ENCODE results near the gene PTPRN2. TPM values are rescaled to one million over a fixed set of nuclear protein-coding genes. Genes with fewer than 3 reads are reported as not detected.

PTPRN2 gene
- polyA plus RNA-seq, 2 donors = 0.37 to 0.40 TPM

DNA sequence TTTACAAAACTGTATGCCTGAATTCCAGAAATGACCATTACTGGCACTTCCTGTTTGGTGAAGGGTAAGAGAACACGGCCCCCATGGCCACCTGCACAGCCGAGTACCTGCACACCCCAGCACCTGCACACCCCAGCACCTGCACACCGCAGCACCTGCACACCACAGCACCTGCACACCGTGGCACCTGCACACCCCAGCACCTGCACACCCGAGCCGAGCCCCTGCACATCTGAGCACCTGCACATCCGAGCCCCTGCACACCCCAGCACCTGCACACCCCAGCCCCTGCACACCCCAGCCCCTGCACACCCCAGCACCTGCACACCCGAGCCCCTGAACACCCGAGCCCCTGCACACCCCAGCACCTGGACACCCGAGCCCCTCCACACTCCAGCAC lies 1007.3 kb downstream of the PTPRN2 start:
- WGBS, 2 donors = 71 to 76% methylated on average over 10 of the region's 10 CpGs
- no peaks in the 10 kb centered on the region for H3K27me3 ChIP-seq (ENCODE audit: control insufficient read depth in 1 of 2, insufficient read depth in 2 of 2, low read length in 2 of 2)
- no peaks in the 10 kb centered on the region for H3K36me3 ChIP-seq (ENCODE audit: control insufficient read depth in 2 of 2, insufficient read depth in 2 of 2, low read length in 1 of 2)
- no peaks in the 10 kb centered on the region for H3K9me3 ChIP-seq (ENCODE audit: control insufficient read depth in 2 of 2, insufficient read depth in 1 of 2, low read depth in 1 of 2, low read length in 1 of 2)
- no peaks in the 10 kb centered on the region for H3K4me1 ChIP-seq (ENCODE audit: control insufficient read depth in 2 of 2, insufficient read depth in 2 of 2, low read length in 1 of 2)
- H3K27ac ChIP-seq (ENCODE audit: low read depth in 2 of 2, low read length in 1 of 2) = no peak overlapping the region
- no peak overlapping the region for H3K4me3 ChIP-seq (ENCODE audit: low read depth in 1 of 2, low read length in 2 of 2)

DNA sequence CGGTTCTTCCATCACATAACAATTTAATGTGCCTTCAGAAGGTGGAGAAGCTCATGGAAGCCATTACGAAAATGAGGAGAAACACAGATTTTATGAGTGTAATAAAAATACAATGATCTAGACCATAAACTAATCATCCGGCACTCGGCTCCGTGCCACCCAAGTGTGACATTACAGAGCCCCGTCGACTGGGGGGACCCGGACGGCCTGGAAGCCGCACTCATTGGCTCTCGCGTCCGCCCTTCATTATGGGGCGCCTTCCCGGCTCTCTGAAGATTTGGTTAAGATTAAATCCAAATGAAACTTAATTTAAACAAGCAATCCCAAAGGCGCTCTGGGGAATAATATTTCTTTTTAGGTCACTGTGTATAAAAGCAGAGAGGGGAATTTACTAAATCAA lies 1008.2 kb downstream of the PTPRN2 start:
- no peak overlapping the region for H3K4me3 ChIP-seq (ENCODE audit: low read depth in 1 of 2, low read length in 2 of 2)
- WGBS, 2 donors = 84 to 86% methylated on average over 16 of the region's 16 CpGs
- no peaks in the 10 kb centered on the region for H3K27me3 ChIP-seq (ENCODE audit: control insufficient read depth in 1 of 2, insufficient read depth in 2 of 2, low read length in 2 of 2)
- H3K27ac ChIP-seq (ENCODE audit: low read depth in 2 of 2, low read length in 1 of 2) = no peak overlapping the region
- H3K9me3 ChIP-seq (ENCODE audit: control insufficient read depth in 2 of 2, insufficient read depth in 1 of 2, low read depth in 1 of 2, low read length in 1 of 2) = no peaks in the 10 kb centered on the region
- no peaks in the 10 kb centered on the region for H3K36me3 ChIP-seq (ENCODE audit: control insufficient read depth in 2 of 2, insufficient read depth in 2 of 2, low read length in 1 of 2)
- H3K4me1 ChIP-seq (ENCODE audit: control insufficient read depth in 2 of 2, insufficient read depth in 2 of 2, low read length in 1 of 2) = no peaks in the 10 kb centered on the region

DNA sequence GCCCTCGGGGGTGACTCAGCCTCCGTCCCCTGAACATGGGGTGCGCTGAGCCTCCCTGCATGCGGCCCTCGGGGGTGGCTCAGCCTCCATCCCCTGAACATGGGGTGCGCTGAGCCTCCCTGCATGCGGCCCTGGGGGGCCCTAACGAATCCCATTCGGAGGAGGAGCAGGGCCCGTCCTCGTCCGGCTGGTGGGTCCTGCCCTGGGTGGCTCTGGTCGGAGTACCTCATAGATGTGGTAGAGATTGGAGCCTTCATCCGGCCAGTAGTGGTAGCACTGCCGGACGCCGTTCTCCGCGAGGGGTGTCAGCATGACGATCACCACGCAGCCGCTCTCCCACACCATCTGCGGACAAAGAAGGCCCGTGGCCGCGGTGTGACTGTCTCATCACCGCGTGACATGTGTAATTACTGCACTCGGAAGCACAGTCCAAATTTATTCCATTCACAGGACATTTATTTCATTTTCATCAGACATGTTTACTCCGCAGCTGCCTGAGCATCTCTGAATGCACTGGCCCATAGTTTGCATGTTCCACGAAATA lies 1009.8 kb downstream of the PTPRN2 start:
- no peak overlapping the region for H3K4me3 ChIP-seq (ENCODE audit: low read depth in 1 of 2, low read length in 2 of 2)
- no peaks in the 10 kb centered on the region for H3K4me1 ChIP-seq (ENCODE audit: control insufficient read depth in 2 of 2, insufficient read depth in 2 of 2, low read length in 1 of 2)
- 90 to 92% methylated on average over 31 of the region's 31 CpGs for WGBS, 2 donors
- H3K36me3 ChIP-seq (ENCODE audit: control insufficient read depth in 2 of 2, insufficient read depth in 2 of 2, low read length in 1 of 2) = no peaks in the 10 kb centered on the region
- H3K9me3 ChIP-seq (ENCODE audit: control insufficient read depth in 2 of 2, insufficient read depth in 1 of 2, low read depth in 1 of 2, low read length in 1 of 2) = no peaks in the 10 kb centered on the region
- H3K27ac ChIP-seq (ENCODE audit: low read depth in 2 of 2, low read length in 1 of 2) = no peak overlapping the region
- H3K27me3 ChIP-seq (ENCODE audit: control insufficient read depth in 1 of 2, insufficient read depth in 2 of 2, low read length in 2 of 2) = no peaks in the 10 kb centered on the region

DNA sequence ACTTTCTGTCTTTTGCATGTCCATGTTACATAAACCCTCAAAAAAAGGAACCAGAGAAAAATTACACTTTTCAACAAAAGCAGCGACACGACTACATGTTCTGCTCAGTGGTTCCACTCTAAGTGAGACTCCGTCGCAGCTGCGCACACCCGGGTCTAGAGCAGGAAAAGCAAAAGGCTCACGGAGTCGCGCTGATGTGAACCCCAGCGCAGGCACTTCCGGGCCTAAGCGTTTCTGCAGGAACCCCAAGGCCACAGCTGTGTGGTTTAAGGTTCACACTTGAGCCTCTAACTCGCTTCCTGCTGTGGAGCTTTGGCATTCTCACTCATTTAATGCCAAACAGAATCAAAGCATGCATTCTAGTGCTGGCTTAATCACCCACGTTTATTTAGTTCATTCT lies 1010.6 kb downstream of the PTPRN2 start:
- H3K27me3 ChIP-seq (ENCODE audit: control insufficient read depth in 1 of 2, insufficient read depth in 2 of 2, low read length in 2 of 2) = no peaks in the 10 kb centered on the region
- H3K27ac ChIP-seq (ENCODE audit: low read depth in 2 of 2, low read length in 1 of 2) = no peak overlapping the region
- H3K9me3 ChIP-seq (ENCODE audit: control insufficient read depth in 2 of 2, insufficient read depth in 1 of 2, low read depth in 1 of 2, low read length in 1 of 2) = no peaks in the 10 kb centered on the region
- H3K36me3 ChIP-seq (ENCODE audit: control insufficient read depth in 2 of 2, insufficient read depth in 2 of 2, low read length in 1 of 2) = no peaks in the 10 kb centered on the region
- no peak overlapping the region for H3K4me3 ChIP-seq (ENCODE audit: low read depth in 1 of 2, low read length in 2 of 2)
- WGBS, 2 donors = 85% methylated on average over 14 of the region's 14 CpGs
- H3K4me1 ChIP-seq (ENCODE audit: control insufficient read depth in 2 of 2, insufficient read depth in 2 of 2, low read length in 1 of 2) = no peaks in the 10 kb centered on the region

DNA sequence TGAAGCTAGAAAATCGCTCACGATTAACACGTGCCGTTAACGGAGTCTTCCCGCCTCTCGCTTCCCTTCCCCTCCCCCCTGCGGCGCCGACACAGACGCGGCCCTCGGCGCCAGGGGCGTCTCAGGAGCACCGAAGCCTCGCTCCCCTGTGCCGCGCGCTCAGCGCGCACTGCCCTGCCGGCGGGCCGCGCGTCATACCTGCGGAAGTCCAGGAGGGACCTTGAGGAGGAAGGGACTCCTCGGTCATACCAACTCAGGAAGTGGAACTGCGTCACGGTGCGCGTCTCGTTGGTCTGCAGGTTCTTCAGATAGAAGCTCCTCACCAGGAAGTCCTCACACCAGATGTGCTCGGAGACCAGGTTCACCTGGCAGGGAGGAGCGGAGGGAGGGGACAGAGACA lies 1011.2 kb downstream of the PTPRN2 start:
- Histone ChIP-seq H3K27ac (ENCODE audit: low read depth in 2 of 2, low read length in 1 of 2) (no peak overlapping the region), H3K4me1 (ENCODE audit: control insufficient read depth in 2 of 2, insufficient read depth in 2 of 2, low read length in 1 of 2) (no peaks in the 10 kb centered on the region), H3K9me3 (ENCODE audit: control insufficient read depth in 2 of 2, insufficient read depth in 1 of 2, low read depth in 1 of 2, low read length in 1 of 2) (no peaks in the 10 kb centered on the region), H3K4me3 (ENCODE audit: low read depth in 1 of 2, low read length in 2 of 2) (peak overlapping the region in 1 of 2 donors; percentile 20), H3K27me3 (ENCODE audit: control insufficient read depth in 1 of 2, insufficient read depth in 2 of 2, low read length in 2 of 2) (no peaks in the 10 kb centered on the region), H3K36me3 (ENCODE audit: control insufficient read depth in 2 of 2, insufficient read depth in 2 of 2, low read length in 1 of 2) (no peaks in the 10 kb centered on the region)
- 49 to 50% methylated on average over 36 of the region's 36 CpGs for WGBS, 2 donors

DNA sequence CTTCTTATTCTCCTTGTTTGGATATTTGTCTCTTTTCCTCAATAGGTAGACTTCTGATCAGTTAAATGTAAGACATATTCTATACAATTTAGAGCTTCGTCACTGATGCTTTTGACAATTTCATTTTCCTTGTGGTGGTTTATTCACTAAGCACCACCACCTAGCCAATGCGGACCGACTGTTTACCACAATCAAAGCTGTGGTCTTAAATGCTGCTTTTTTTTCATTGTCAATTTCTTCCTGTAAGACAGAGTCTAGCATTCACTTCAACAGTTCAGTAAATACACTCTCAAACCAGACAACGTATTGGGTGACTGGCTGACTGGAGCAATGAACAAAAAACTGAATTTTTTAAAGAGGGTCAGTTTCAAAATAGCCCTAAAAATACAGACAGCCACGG lies 1011.8 kb downstream of the PTPRN2 start:
- Histone ChIP-seq H3K27me3 (ENCODE audit: control insufficient read depth in 1 of 2, insufficient read depth in 2 of 2, low read length in 2 of 2) (no peaks in the 10 kb centered on the region), H3K4me3 (ENCODE audit: low read depth in 1 of 2, low read length in 2 of 2) (no peak overlapping the region)
- 76 to 83% methylated on average over 5 of the region's 5 CpGs for WGBS, 2 donors

DNA sequence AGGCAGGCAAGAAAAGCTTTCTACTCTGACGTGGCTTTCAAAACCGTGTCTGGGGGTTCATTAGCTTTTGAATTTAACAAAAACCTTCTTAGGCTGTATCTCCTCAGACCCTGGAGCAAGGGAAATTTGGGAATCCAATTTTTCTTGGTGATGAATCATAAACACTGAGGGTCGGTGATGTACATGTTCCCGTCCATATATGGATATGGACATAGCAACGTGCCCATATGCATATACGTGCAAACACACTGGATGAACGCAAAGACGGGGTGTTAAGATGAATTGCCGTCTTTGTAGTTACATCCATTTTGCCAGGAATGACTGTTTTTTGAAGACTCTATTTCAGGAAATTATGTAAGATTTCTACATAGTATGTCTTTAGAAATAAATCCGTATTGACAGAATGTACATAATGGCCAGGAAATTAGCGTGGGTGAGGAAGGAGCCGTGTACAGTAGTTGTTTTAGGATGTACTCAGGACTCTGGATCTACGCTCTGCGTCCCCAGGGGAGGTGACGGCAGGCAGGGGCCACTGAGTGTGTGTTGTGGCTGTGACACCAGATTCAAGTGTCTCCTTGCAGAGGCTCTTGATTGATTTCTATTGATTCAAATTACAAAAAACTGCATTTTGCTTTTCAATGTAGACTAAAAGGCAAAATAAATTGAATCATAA lies 1012.6 kb downstream of the PTPRN2 start:
- WGBS, 2 donors = 83 to 88% methylated on average over 15 of the region's 15 CpGs
- H3K27ac ChIP-seq (ENCODE audit: low read depth in 2 of 2, low read length in 1 of 2) = no peak overlapping the region
- H3K4me1 ChIP-seq (ENCODE audit: control insufficient read depth in 2 of 2, insufficient read depth in 2 of 2, low read length in 1 of 2) = no peaks in the 10 kb centered on the region
- no peak overlapping the region for H3K4me3 ChIP-seq (ENCODE audit: low read depth in 1 of 2, low read length in 2 of 2)
- no peaks in the 10 kb centered on the region for H3K36me3 ChIP-seq (ENCODE audit: control insufficient read depth in 2 of 2, insufficient read depth in 2 of 2, low read length in 1 of 2)
- H3K9me3 ChIP-seq (ENCODE audit: control insufficient read depth in 2 of 2, insufficient read depth in 1 of 2, low read depth in 1 of 2, low read length in 1 of 2) = no peaks in the 10 kb centered on the region
- no peaks in the 10 kb centered on the region for H3K27me3 ChIP-seq (ENCODE audit: control insufficient read depth in 1 of 2, insufficient read depth in 2 of 2, low read length in 2 of 2)

More for the DNA sequence above, 1011.8 kb downstream of the PTPRN2 start:
- Histone ChIP-seq H3K27ac (ENCODE audit: low read depth in 2 of 2, low read length in 1 of 2) (no peak overlapping the region), H3K4me1 (ENCODE audit: control insufficient read depth in 2 of 2, insufficient read depth in 2 of 2, low read length in 1 of 2) (no peaks in the 10 kb centered on the region), H3K36me3 (ENCODE audit: control insufficient read depth in 2 of 2, insufficient read depth in 2 of 2, low read length in 1 of 2) (no peaks in the 10 kb centered on the region), H3K9me3 (ENCODE audit: control insufficient read depth in 2 of 2, insufficient read depth in 1 of 2, low read depth in 1 of 2, low read length in 1 of 2) (no peaks in the 10 kb centered on the region)

DNA sequence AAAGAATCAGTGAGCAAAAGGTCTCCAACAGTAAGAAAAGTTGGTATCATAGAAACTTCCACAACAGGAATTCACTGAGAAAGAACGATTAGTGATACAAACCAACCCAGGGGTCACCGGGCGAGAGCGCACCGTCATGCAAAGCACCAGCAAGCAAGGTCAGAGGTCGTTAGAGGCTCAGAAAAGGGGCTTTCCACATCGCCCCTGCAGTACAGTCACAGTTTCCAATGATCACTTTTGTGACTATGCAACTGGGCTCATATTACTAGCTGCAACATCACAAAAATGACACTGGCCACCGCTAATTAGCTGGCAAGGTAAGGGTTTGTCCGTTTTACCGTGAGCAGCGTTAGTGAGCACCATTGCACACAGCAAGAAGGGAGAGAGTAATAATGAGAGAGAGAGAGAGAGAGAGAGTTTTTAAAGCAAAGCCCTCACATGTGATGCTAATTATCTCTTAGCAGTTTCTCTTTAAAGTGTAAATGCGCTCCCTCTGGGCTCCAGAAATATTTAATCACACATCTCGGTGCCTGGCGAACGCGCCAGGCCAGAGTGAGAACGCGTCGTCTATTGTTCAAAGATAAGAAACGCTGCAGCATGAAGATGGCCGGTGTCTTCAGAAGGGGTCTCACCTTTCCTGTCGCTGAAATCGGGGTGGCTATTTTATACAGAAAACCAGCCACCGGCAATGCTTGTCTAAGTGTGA lies 1013.4 kb downstream of the PTPRN2 start:
- WGBS, 2 donors = 89% methylated on average over 24 of the region's 24 CpGs
- Histone ChIP-seq H3K9me3 (ENCODE audit: control insufficient read depth in 2 of 2, insufficient read depth in 1 of 2, low read depth in 1 of 2, low read length in 1 of 2) (no peaks in the 10 kb centered on the region), H3K4me3 (ENCODE audit: low read depth in 1 of 2, low read length in 2 of 2) (no peak overlapping the region), H3K27ac (ENCODE audit: low read depth in 2 of 2, low read length in 1 of 2) (no peak overlapping the region), H3K36me3 (ENCODE audit: control insufficient read depth in 2 of 2, insufficient read depth in 2 of 2, low read length in 1 of 2) (no peaks in the 10 kb centered on the region), H3K27me3 (ENCODE audit: control insufficient read depth in 1 of 2, insufficient read depth in 2 of 2, low read length in 2 of 2) (no peaks in the 10 kb centered on the region), H3K4me1 (ENCODE audit: control insufficient read depth in 2 of 2, insufficient read depth in 2 of 2, low read length in 1 of 2) (no peaks in the 10 kb centered on the region)

DNA sequence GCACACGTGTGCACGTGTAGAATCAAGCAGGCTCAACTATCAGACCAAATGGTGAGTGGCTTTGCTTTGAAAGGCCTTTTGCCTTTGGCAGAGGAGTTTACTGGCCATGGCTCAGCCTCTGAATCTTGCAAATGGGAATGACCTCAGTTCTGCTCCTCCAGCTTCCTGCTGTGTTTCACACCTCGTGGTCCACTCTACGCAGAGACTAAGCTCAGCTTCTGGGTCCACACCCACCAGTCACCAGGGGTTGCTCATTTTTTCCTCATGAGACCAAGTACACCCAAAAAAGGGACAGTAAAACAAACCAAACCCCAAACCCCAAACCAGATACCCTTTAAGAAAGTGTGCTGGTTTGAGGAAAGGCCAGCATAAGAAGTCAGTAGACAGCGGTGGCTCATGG lies 1014.4 kb downstream of the PTPRN2 start:
- H3K36me3 ChIP-seq (ENCODE audit: control insufficient read depth in 2 of 2, insufficient read depth in 2 of 2, low read length in 1 of 2) = no peaks in the 10 kb centered on the region
- no peak overlapping the region for H3K27ac ChIP-seq (ENCODE audit: low read depth in 2 of 2, low read length in 1 of 2)
- H3K9me3 ChIP-seq (ENCODE audit: control insufficient read depth in 2 of 2, insufficient read depth in 1 of 2, low read depth in 1 of 2, low read length in 1 of 2) = peaks cover 0 to 3% of the 10 kb centered on the region in 2 donors
- H3K4me3 ChIP-seq (ENCODE audit: low read depth in 1 of 2, low read length in 2 of 2) = no peak overlapping the region
- no peaks in the 10 kb centered on the region for H3K27me3 ChIP-seq (ENCODE audit: control insufficient read depth in 1 of 2, insufficient read depth in 2 of 2, low read length in 2 of 2)
- 85% methylated on average over 5 of the region's 5 CpGs for WGBS, 2 donors
- peaks cover 3 to 6% of the 10 kb centered on the region in 2 donors for H3K4me1 ChIP-seq (ENCODE audit: control insufficient read depth in 2 of 2, insufficient read depth in 2 of 2, low read length in 1 of 2)
